OCI-LY1 (cell line): ENCODE data around the gene STMND1.

Experiments used
- H2AFZ ChIP-seq: fragments of 200-600 bp; sonication (generic), shearing (Covaris generic); 2 replicates; pipeline ENCODE4 v1.6.0; 2014; ENCODE audit warnings: antibody characterized with exemption, mild to moderate bottlenecking, low read length
- H3F3A ChIP-seq: fragments of 200-600 bp; sonication (generic), shearing (Covaris generic); 2 replicates; pipeline ENCODE4 v1.6.0; 2014; ENCODE audit warnings: mild to moderate bottlenecking, antibody characterized with exemption, low read length, moderate library complexity; ENCODE audit not compliant: insufficient read depth
- H3K27ac ChIP-seq: fragments of 200-600 bp; sonication (generic); 2 replicates; pipeline ENCODE4 v1.5.1; 2014; ENCODE audit warnings: low read length, mixed run types, mild to moderate bottlenecking, low read depth; ENCODE audit not compliant: poor library complexity, severe bottlenecking
- H3K27me3 ChIP-seq: fragments of 200-600 bp; sonication (generic); 2 replicates; pipeline ENCODE4 v1.6.0; 2014; ENCODE audit warnings: antibody characterized with exemption, mild to moderate bottlenecking, low read length, moderate library complexity; ENCODE audit not compliant: insufficient read depth
- H3K36me3 ChIP-seq: fragments of 200-600 bp; sonication (generic); 2 replicates; pipeline ENCODE4 v1.6.1; 2014; ENCODE audit warnings: mild to moderate bottlenecking, antibody characterized with exemption, low read length, moderate library complexity, mixed read lengths; ENCODE audit not compliant: insufficient read depth
- H3K4me1 ChIP-seq: fragments of 200-600 bp; sonication (generic); 2 replicates; pipeline ENCODE4 v1.5.1; 2014; ENCODE audit warnings: mild to moderate bottlenecking, low read length, moderate library complexity; ENCODE audit not compliant: insufficient read depth, severe bottlenecking
- H3K4me2 ChIP-seq: fragments of 200-600 bp; sonication (generic), shearing (Covaris generic); 2 replicates; pipeline ENCODE4 v1.6.1; 2014; ENCODE audit warnings: low read length
- H3K4me3 ChIP-seq: fragments of 200-600 bp; sonication (generic); 2 replicates; pipeline ENCODE4 v1.5.1; 2014; ENCODE audit warnings: low read length, low read depth, mild to moderate bottlenecking, mixed read lengths; ENCODE audit not compliant: poor library complexity, severe bottlenecking
- H3K79me2 ChIP-seq: fragments of 200-600 bp; shearing (Covaris generic); 2 replicates; pipeline ENCODE4 v1.6.1; 2016; ENCODE audit warnings: mixed run types, low read length, mixed read lengths; ENCODE audit not compliant: insufficient read depth
- H3K9ac ChIP-seq: fragments of 200-600 bp; sonication (generic), shearing (Covaris generic); 2 replicates; pipeline ENCODE4 v1.6.1; 2014; ENCODE audit warnings: mild to moderate bottlenecking, low read length, mixed read lengths
- H3K9me2 ChIP-seq: fragments of 200-600 bp; sonication (generic), shearing (Covaris generic); 2 replicates; pipeline ENCODE4 v1.6.1; 2014; ENCODE audit warnings: low read depth, mild to moderate bottlenecking, low read length, mixed read lengths
- H3K9me3 ChIP-seq: fragments of 200-600 bp; shearing (Covaris generic); 2 replicates; pipeline ENCODE4 v1.6.1; 2014; ENCODE audit warnings: low read length, mixed read lengths
- H4K20me1 ChIP-seq: fragments of 200-600 bp; sonication (generic), shearing (Covaris generic); 2 replicates; pipeline ENCODE4 v1.6.0; 2016; ENCODE audit warnings: mild to moderate bottlenecking, low read length; ENCODE audit not compliant: insufficient read depth
- CTCF ChIP-seq: fragments of 200-600 bp; sonication (generic), shearing (Covaris generic); IDR thresholded peaks from 2 replicates; pipeline ENCODE4 v1.5.1; 2017; ENCODE audit warnings: mild to moderate bottlenecking, antibody characterized with exemption, low read length, moderate library complexity, mixed read lengths
- EZH2 ChIP-seq: fragments of 200-600 bp; sonication (generic), shearing (Covaris generic); IDR thresholded peaks from 2 replicates; pipeline ENCODE4 v1.8.0; 2017; ENCODE audit warnings: borderline replicate concordance, mixed run types, mild to moderate bottlenecking, antibody characterized with exemption, low read length, moderate library complexity, mixed read lengths

Gene STMND1

GRCh38 chr6:17159240-17159639, 57.4 kb downstream of the STMND1 start:
- TF ChIP-seq EZH2 (no peak), CTCF (no peak)
- Histone ChIP-seq H3K9me2 (no peaks in the 10 kb centered on the region), H4K20me1 (no peaks in the 10 kb centered on the region), H3K27me3 (no peaks in the 10 kb centered on the region), H2AFZ (no peak overlapping the region), H3F3A (no peaks in the 10 kb centered on the region), H3K4me1 (no peaks in the 10 kb centered on the region), H3K9ac (no peak overlapping the region), H3K4me3 (no peak overlapping the region), H3K79me2 (no peaks in the 10 kb centered on the region), H3K36me3 (no peaks in the 10 kb centered on the region), H3K27ac (no peak overlapping the region), H3K4me2 (no peak overlapping the region), H3K9me3 (no peaks in the 10 kb centered on the region)

DNA sequence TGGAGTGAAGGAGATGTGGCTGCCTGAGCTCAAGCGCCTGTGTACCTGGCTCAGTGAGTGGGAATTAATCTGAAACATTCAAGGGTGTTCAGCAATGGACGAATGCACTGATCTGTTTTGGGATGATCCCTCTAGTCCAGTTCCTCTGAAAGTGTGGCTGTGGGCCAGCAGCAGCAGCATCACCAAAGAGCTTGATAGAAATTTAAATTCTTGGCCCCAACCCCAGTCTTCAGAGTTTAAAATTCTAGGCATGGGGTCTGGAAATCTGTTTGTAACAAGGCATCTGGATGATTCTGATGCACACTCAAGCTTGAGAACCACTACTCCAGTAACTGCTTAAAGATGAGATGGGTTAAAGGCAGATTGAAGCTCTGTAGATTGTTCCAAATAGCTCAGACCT, 59.2 kb downstream of the STMND1 start:
- no peaks in the 10 kb centered on the region for H3K9me2 ChIP-seq
- H3K4me2 ChIP-seq = no peak overlapping the region
- H3K9me3 ChIP-seq = no peaks in the 10 kb centered on the region
- H3K9ac ChIP-seq = no peak overlapping the region
- no peak for TF ChIP-seq CTCF
- no peak for TF ChIP-seq EZH2
- no peaks in the 10 kb centered on the region for H4K20me1 ChIP-seq
- H3K27me3 ChIP-seq = no peaks in the 10 kb centered on the region
- H3K27ac ChIP-seq = no peak overlapping the region
- H3K36me3 ChIP-seq = no peaks in the 10 kb centered on the region
- no peaks in the 10 kb centered on the region for H3F3A ChIP-seq
- no peak overlapping the region for H3K4me3 ChIP-seq
- no peaks in the 10 kb centered on the region for H3K4me1 ChIP-seq
- H2AFZ ChIP-seq = no peak overlapping the region
- no peaks in the 10 kb centered on the region for H3K79me2 ChIP-seq

DNA sequence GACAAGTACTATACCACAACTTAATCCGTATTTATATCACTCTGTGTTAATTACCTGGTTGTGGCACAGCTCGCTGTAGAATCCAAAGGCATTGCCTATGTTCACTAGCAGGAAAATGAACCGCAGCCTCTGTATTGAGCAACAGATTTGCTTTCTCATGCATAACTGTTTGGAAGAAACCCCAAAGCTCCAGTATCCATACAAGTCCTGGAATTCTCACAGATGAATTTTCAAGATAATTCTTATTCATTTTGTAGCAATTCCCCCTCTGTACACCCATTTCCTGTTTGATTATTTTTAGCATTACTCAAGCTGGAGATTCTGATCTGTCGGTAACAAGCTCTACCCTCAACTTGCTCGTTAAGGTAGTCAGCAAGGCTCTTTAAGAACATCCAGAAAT, 63.5 kb downstream of the STMND1 start:
- H3K27me3 ChIP-seq = no peaks in the 10 kb centered on the region
- no peak overlapping the region for H3K4me2 ChIP-seq
- H4K20me1 ChIP-seq = no peaks in the 10 kb centered on the region
- H3K79me2 ChIP-seq = no peaks in the 10 kb centered on the region
- H3K27ac ChIP-seq = no peak overlapping the region
- no peaks in the 10 kb centered on the region for H3F3A ChIP-seq
- TF ChIP-seq EZH2 (no peak), CTCF (no peak)
- H3K9me3 ChIP-seq = no peaks in the 10 kb centered on the region
- no peaks in the 10 kb centered on the region for H3K36me3 ChIP-seq
- no peak overlapping the region for H3K4me3 ChIP-seq
- no peaks in the 10 kb centered on the region for H3K9me2 ChIP-seq
- H3K9ac ChIP-seq = no peak overlapping the region
- H2AFZ ChIP-seq = no peak overlapping the region
- no peaks in the 10 kb centered on the region for H3K4me1 ChIP-seq
